ENCODE results near the gene TNFRSF25.
"Not testable (repeated sequence)": the region's sequence is repeated elsewhere in the genome, so short reads cannot be mapped to it uniquely, and the experiment has no call there.

Gene TNFRSF25

GRCh38 chr1:6470132-6471085 is 4.4 kb upstream of the TNFRSF25 start:
- DNase-seq = peak in 17 of 58 donors; percentile 10 to 58 (median 30)

DNA sequence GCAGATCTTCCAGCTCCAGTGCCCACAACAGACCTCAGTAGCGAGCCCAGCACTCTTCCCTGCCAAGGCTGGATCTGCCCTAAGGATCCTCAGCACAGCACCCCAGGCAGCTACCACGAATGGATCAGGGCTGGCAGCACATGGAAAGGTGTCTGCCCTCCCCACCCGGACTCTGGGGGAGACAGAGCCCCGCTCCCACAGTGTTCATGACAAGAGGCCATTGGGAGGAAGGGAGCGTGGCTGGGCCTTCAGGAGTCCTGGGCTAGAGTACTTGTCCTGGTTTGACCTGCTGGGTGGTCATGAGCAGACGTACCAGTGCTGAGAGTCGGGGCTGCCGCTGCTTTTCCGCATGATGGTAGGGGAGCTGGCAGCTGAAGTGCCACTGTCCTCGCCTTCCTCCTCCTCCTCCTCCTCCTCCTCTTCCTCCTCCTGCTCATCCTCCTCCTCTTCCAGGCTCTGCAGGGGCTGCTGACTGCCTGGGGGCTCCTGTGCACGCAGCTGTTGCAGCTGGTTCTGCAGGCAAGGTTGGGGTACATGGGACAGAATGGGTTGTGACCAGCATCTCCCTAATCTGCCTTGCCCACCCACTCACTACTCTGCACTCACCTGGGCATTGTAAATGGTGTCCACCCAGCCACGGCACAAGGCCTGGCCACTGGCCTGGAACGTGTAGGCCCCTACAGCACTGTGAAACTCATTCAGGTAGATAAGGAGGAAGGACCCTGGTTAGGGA is 2.9 kb upstream of the TNFRSF25 start:
- DNase-seq = no peak

- no peak for DNase-seq
These were observed 2.0 kb upstream of the TNFRSF25 start for GRCh38 chr1:6467744-6468688.

GRCh38 chr1:6467224-6467623 is 1.3 kb upstream of the TNFRSF25 start:
- DNase-seq = no peak

DNA sequence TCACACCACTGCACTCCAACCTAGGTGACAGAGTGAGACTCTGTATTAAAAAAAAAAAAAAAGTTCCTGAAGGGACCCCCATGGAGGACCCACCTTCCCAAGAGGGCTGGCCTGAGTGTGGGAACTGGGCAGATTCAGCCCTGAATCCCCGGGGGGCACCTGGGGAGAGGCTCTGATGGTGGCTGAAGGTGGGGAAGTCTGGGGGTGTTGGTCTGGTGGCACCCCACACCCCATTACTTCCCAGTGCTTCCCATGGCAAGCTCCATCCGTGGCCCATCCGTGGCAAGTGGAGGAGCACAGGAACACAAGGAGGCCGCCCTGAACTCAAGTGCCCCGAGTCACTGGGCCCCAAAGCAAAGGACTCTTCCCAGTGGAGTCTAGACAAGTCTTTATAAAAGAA is 778 bp upstream of the TNFRSF25 start:
- no peak for DNase-seq

DNA sequence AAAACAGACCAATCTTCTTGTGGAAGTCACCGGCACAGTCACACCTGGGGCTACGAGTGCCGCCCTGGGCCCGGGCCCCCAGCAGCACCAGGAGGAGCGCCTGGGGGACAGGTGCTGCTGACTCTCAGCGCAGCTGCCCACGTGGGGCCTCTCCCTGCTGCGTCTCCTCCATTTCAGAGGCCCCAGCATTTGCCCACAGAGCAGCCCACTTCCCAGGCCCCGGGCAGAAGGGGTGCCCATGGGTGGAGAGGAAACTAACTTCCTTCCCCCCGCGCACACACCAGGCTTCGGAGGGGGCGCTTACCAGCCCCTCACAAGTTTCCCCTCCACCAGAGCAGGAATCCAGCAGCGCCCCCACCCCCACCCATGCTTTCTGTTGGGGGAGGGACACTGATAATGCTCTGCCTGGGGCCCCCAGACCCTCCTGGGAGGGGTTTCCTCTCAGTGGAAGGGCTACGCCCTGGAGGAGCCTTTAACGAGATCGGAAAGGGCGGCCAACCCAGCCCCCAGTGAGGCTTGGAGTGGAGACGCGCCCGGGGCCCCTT is 440 bp downstream of the TNFRSF25 start:
- no peak for DNase-seq

- DNase-seq = no peak
These were observed 1.1 kb downstream of the TNFRSF25 start for GRCh38 chr1:6464915-6465314.

DNA sequence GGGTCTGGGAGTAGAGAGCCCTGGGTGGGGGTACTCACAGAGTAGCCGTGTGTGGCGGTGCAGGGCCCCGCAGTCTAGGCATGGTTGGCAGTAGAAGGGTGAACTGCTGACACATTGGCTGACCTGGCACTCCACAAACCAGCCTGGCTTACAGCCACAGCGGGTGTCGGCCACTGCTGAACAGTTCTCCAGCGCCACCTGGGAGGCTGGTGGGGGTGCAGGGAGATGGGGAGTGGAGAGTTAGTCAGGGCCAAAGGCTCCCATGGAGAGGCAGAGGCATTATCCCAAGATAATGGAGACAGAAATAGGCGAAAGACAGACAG is 1.5 kb downstream of the TNFRSF25 start:
- DNase-seq = peak in 6 of 58 donors; percentile 2 to 33 (median 12)

DNA sequence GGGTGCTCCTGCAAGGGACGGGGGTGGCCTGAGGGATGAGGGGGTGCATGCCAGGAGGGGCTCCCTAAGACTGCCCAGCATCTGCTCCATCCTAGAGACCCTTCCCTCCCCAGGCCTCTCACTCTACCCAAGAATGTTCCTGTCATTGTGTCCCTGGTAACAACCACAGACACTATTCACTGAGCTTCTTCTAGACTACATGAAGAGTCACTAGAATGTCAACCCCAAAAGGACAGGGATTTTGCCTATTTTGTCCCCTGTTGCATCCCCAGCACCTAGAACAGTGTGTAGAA is 2.9 kb downstream of the TNFRSF25 start:
- no peak for DNase-seq

DNA sequence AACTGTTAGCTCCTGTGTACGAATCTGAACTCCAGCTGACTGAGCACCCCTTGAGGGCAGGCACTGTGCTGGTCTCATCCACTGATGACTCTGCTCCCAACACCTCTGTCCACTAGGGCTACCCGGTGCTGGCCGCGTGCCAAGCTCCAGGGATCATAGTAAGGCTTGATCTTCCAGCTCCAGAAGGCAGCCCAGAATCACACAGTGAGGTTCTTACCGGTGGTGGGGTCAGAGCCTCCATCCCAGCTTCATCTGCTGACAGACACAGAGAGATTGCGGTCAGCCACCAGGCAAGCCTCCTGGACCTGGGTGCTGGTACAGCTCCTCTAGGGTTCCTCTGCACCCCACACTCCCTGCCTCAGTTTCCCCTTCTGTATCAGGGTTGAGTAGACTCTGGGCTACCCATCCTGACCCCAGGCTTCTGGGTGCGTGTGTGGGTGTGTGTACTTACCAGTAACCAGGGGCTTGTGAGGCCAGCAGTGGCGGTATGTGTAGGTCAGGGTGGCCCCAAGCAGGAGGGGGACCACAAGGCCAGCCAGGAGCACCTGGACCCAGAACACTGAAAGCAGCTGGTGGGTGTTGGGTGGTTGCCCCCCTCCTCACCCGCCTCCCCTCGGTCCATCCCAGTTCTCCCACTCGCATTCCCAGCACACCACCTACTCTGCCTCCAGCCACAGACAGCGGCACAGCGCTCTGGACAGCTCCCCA is 3.4 kb downstream of the TNFRSF25 start:
- no peak for DNase-seq

GRCh38 chr1:6461538-6462411 is 4.2 kb downstream of the TNFRSF25 start:
- no peak for DNase-seq

- DNase-seq = no peak
These were observed 4.9 kb downstream of the TNFRSF25 start for GRCh38 chr1:6461051-6461530.

- no peak for DNase-seq
These were observed 5.5 kb downstream of the TNFRSF25 start for GRCh38 chr1:6460301-6461050.

- DNase-seq = no peak
These were observed 6.1 kb downstream of the TNFRSF25 start for GRCh38 chr1:6459850-6460265.

GRCh38 chr1:6456800-6457466 is 9.0 kb downstream of the TNFRSF25 start:
- no peak for DNase-seq

DNA sequence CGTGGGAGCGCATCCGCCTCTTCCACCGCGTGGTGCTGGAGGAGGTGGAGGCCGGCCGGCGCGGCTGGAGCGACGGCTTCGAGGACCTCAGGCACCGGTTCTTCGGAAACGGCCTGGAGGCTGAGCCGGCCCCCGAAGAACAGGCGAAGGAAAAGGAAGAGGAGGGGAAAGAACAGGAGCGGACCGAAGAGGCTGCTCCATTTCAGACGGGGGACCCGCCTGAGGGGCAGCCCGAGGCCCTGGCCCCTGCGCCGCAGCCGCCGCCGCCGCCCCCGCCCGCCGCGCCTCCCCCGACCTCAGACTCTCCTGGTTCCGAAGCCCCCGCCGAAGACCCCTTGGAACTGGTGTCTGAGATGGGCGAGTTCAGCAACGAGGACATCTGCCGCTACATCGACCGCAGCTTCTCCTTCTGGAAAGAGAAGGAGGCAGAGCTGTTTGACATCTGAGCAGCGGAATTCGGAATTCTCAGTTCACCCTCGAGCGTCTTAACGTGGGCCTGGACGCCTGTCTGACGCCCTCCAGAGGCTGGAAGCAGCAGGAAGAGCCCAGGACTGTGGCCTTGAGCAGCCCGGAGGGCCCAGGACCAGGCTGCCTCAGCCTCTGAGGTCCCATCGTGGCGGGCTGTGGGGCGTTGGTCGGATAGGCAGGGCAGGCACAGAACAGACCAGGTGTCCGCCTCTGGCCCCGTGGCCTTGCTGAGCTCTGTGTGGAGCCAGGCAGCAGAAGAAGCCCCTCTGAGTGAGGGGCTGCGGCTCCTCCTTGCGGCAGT is 10.0 kb downstream of the TNFRSF25 start:
- not testable (repeated sequence) for DNase-seq
